GM21447 (cell line): Measurements from ENCODE around the gene FRK.
A peak's percentile ranks its signal among the peaks of the same experiment; 100 is the strongest.
"Not testable (repeated sequence)": the region's sequence is repeated elsewhere in the genome, so short reads cannot be mapped to it uniquely, and the experiment has no call there.

ENCODE experiments used
- ATAC-seq: cut with Tn5 transposase; IDR thresholded peaks from one replicate; pipeline ENCODE4 v1.9.1; 2021; ENCODE audit not compliant: unreplicated experiment

FRK gene

DNA sequence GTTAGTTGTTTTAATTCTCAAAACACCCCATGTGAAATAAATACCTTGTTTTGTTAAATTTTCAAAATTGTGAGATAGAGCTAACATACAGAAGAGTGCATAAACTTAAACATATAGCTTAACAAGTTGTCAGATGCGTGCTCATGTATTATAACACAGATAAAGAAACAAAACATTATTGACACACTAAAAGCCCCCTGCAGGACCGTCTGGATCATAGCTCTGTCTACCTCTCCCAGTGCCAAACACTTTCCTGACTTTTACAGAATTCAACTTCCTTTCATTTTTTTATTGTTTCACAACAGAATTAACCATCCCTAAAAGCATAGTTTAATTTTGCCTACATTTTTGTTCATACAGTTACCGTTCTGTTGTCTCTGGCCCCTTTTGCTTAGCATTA is 17.8 kb upstream of the FRK start:
- ATAC-seq = no peak

- ATAC-seq = no peak
Observed at GRCh38 chr6:116074732-116075390, 14.2 kb upstream of the FRK start.

GRCh38 chr6:116073765-116074440 is 13.2 kb upstream of the FRK start:
- no peak for ATAC-seq

GRCh38 chr6:116072368-116072767 is 11.7 kb upstream of the FRK start:
- no peak for ATAC-seq

DNA sequence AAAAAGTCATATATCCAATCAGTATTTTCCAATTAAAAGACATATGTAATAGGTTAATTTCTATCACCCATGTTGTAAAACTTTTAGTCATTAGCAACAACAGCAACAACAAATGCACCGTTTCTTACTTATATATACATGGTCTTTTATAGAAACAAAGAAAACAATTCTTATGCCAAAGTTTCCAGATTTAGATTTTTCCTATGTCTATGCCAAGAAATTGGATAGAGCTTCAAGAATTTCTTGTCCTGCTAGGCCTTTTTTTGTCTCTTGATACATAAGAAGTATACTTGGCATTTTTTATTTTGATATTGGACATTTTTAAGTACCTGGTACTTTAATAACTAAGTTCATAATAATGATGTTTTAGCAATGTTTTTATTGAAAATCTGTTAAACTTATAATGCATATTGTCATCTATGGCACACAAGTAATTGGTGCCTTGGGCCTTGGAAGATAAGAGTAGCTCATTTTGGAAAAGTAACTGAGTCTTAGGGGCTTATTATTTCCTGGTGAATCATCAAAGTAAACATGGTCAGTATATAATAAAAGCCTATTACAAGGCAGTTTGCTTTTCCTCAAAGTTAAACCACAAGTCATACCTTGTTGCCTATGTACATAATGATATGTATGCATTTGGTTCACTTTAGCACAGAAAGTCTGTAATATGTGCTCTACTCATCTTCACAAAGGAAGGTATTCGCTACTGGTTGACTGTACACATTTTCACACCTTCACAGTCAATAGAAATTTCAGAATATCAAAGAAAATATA is 10.1 kb upstream of the FRK start:
- ATAC-seq = no peak

DNA sequence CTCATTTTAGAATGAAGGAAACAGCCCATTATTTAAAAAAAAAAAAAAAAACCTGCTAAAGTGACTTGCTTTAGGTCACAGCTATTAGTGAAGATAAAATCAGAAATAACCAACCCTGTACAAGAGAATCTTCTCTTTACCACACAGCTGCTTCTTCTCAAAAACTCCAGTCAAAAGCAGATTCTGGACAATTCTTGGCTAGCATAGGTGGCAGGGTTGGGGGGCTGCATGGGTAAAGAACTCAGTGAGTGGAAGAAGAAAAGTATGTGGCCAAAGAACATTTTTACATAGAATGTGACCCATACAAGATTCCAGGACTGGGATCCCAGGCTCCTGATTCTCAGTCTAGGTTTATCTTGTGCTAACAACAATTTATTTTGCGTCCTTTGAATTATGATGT is 9.4 kb upstream of the FRK start:
- no peak for ATAC-seq

- ATAC-seq = no peak
Observed at GRCh38 chr6:116066789-116067188, 6.1 kb upstream of the FRK start.

DNA sequence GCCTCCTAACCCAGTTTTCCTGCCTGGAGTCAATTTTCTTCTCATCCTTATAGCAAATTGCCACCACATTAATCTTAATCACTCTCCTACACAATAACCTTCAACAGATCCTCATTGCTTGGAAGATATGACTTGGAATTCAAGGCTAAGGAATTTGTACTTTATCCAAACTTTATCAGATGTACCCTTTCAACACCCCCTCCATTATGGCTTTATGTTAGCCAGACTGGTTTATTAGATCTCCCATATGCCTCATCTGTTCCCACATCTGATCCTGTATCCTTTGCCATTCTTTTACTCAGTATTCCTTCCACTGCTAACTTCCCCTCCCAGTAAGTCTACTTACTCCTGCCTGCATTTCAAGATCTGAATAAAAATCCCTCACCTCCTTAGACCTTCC is 4.0 kb upstream of the FRK start:
- no peak for ATAC-seq

- ATAC-seq = no peak
Observed at GRCh38 chr6:116062496-116062895, 1.8 kb upstream of the FRK start.

- peak; percentile 77 for ATAC-seq
Observed at GRCh38 chr6:116059713-116060571, 749 bp downstream of the FRK start.

- ATAC-seq = no peak
Observed at GRCh38 chr6:116057766-116058165, 2.9 kb downstream of the FRK start.

DNA sequence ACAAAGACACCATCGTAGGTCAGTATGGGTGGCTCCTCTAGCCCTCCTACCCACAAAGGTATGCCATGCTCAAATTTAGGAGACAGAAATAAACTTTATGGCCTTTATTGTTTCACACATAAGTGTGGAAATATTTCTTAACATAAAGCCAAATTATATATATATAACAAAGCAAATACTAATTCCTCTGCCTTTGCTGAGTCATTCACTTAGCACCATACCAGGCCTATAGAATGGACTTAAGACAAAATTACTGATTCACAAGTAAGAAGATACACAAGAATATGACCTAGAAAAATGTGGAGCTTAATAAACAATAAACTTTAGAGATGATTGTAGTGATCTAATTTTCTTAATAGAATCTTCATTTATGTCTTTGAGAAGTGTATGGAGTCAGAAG is 5.2 kb downstream of the FRK start:
- no peak for ATAC-seq

GRCh38 chr6:116051244-116051643 is 9.4 kb downstream of the FRK start:
- no peak for ATAC-seq

- ATAC-seq = no peak
Observed at GRCh38 chr6:116050737-116051136, 10.0 kb downstream of the FRK start.

GRCh38 chr6:116049321-116049720 is 11.4 kb downstream of the FRK start:
- ATAC-seq = no peak

GRCh38 chr6:116047173-116047933 is 13.3 kb downstream of the FRK start:
- ATAC-seq = peak; percentile 90

GRCh38 chr6:116046737-116047136 is 14.0 kb downstream of the FRK start:
- no peak for ATAC-seq

- ATAC-seq = not testable (repeated sequence)
Observed at GRCh38 chr6:116046272-116046671, 14.4 kb downstream of the FRK start.

GRCh38 chr6:116041934-116042333 is 18.8 kb downstream of the FRK start:
- ATAC-seq = no peak

- no peak for ATAC-seq
Observed at GRCh38 chr6:116040993-116041392, 19.7 kb downstream of the FRK start.
